ENCODE data around the gene PCNP. TPM values are rescaled to one million over a fixed set of nuclear protein-coding genes. Genes with fewer than 3 reads are reported as not detected.
"Not testable (repeated sequence)": the region's sequence is repeated elsewhere in the genome, so short reads cannot be mapped to it uniquely, and the experiment has no call there.

The PCNP gene
- total and polyA plus RNA-seq, 9 of the 15 experiments (the other 6 are each of a cell fraction or from before 2014, with no cell fraction given), result 54.3 to 170 (median 150) TPM

GRCh38 chr3:101631959-101632358 lies 58.0 kb downstream of the PCNP start (continued):
- peak; percentile 83; the same call in 1 of the 2 replicates for TF ChIP-seq ZNF79 (CRISPR knock-in tag; IDR thresholded peaks at IDR 0.05; ENCODE audit: low read depth)
- peak; percentile 9; the same call in 1 of the 2 replicates for TF ChIP-seq ZBTB26 (CRISPR knock-in tag; IDR thresholded peaks at IDR 0.05)
- TF ChIP-seq CREB3 (tag; conservative IDR thresholded peaks at IDR 0.05; ENCODE audit: low read depth), result peak; percentile 91
- TF ChIP-seq E4F1 (CRISPR knock-in tag; IDR thresholded peaks at IDR 0.05; ENCODE audit: borderline replicate concordance), result peak; percentile 51; the same call in 1 of the 2 replicates
- TF ChIP-seq ZNF165 (CRISPR knock-in tag; IDR thresholded peaks at IDR 0.05; ENCODE audit: borderline replicate concordance), result peak; percentile 77; the same call in 1 of the 2 replicates
- peak; percentile 79; the same call in 1 of the 2 replicates for TF ChIP-seq EP300 (IDR thresholded peaks at IDR 0.05; ENCODE audit: low read length)
- TF ChIP-seq PYGO2 (tag; IDR thresholded peaks at IDR 0.05), result peak; percentile 82
- peak; percentile 89 for TF ChIP-seq ZBTB17 (CRISPR knock-in tag; IDR thresholded peaks at IDR 0.05)
- TF ChIP-seq ZNF583 (CRISPR knock-in tag; IDR thresholded peaks at IDR 0.05), result peak; percentile 97
- peak; percentile 53; the same call in 1 of the 2 replicates for TF ChIP-seq NR4A1 (CRISPR knock-in tag; IDR thresholded peaks at IDR 0.05)
- TF ChIP-seq NR4A1 (tag; IDR thresholded peaks at IDR 0.05), result peak; percentile 97
- peak; percentile 92 for TF ChIP-seq MECOM (CRISPR knock-in tag; IDR thresholded peaks at IDR 0.05)
- 0 out of 2 replicates have a peak, but pooled peaks have one; percentile 62 for TF ChIP-seq RFX7 (CRISPR knock-in tag; IDR thresholded peaks at IDR 0.05)
- peak; percentile 96 for TF ChIP-seq KLF6 (CRISPR knock-in tag; IDR thresholded peaks at IDR 0.05; ENCODE audit: borderline replicate concordance)
- TF ChIP-seq NR2C1 (IDR thresholded peaks at IDR 0.05), result not testable (repeated sequence)
- TF ChIP-seq NR2C1 (tag; IDR thresholded peaks at IDR 0.05), result peak; percentile 84
- peak; percentile 43; the same call in 1 of the 2 replicates for TF ChIP-seq CLOCK (CRISPR knock-in tag; IDR thresholded peaks at IDR 0.05; ENCODE audit: borderline replicate concordance)
- 0 out of 2 replicates have a peak, but pooled peaks have one; percentile 56 for TF ChIP-seq ZNF41 (CRISPR knock-in tag; conservative IDR thresholded peaks at IDR 0.05)
- TF ChIP-seq PPARD (CRISPR knock-in tag; IDR thresholded peaks at IDR 0.05), result 0 out of 2 replicates have a peak, but pooled peaks have one; percentile 46
- TF ChIP-seq HSF4 (CRISPR knock-in tag; IDR thresholded peaks at IDR 0.05; ENCODE audit: borderline replicate concordance), result peak; percentile 96
- 0 out of 2 replicates have a peak, but pooled peaks have one; percentile 59 for TF ChIP-seq ZNF696 (CRISPR knock-in tag; conservative IDR thresholded peaks at IDR 0.05)
- peak; percentile 69; the same call in 1 of the 2 replicates for TF ChIP-seq ZNF212 (CRISPR knock-in tag; IDR thresholded peaks at IDR 0.05)
- 0 out of 2 replicates have a peak, but pooled peaks have one; percentile 28 for TF ChIP-seq BCL6 (CRISPR knock-in tag; IDR thresholded peaks at IDR 0.05)

Data from K562 (cell line).